Mucosa of stomach (tissue), 1 donor: ENCODE results near the gene GLRX3.
"Not testable (repeated sequence)": the region's sequence is repeated elsewhere in the genome, so short reads cannot be mapped to it uniquely, and the experiment has no call there.

Experiments
- H3K27me3 ChIP-seq: one replicate; pipeline ENCODE4 v1.7.0; 2013; ENCODE audit warnings: mild to moderate bottlenecking, low read length; ENCODE audit not compliant: control insufficient read depth, insufficient read depth
- H3K36me3 ChIP-seq: one replicate; pipeline ENCODE4 v1.7.0; 2013; ENCODE audit warnings: low read length; ENCODE audit not compliant: control insufficient read depth, insufficient read depth
- H3K4me1 ChIP-seq: one replicate; pipeline ENCODE4 v1.7.0; 2013; ENCODE audit warnings: mild to moderate bottlenecking, low read length; ENCODE audit not compliant: control insufficient read depth, insufficient read depth
- H3K4me3 ChIP-seq: one replicate; pipeline ENCODE4 v1.7.0; 2013; ENCODE audit warnings: low read length
- H3K9ac ChIP-seq: one replicate; pipeline ENCODE4 v1.7.0; 2013; ENCODE audit warnings: mild to moderate bottlenecking, low read length, moderate library complexity
- H3K9me3 ChIP-seq: one replicate; pipeline ENCODE4 v1.7.0; 2013; ENCODE audit warnings: mild to moderate bottlenecking, low read length, moderate library complexity; ENCODE audit not compliant: control insufficient read depth
- donor health status: Pancreatic carcinoma.

GLRX3 gene

GRCh38 chr10:130193033-130193432 is 56.8 kb downstream of the GLRX3 start:
- Histone ChIP-seq H3K27me3 (peaks cover 6% of the 10 kb centered on the region), H3K4me3 (no peak overlapping the region), H3K4me1 (no peaks in the 10 kb centered on the region), H3K9me3 (no peaks in the 10 kb centered on the region), H3K36me3 (no peaks in the 10 kb centered on the region), H3K9ac (no peak overlapping the region)

- no peaks in the 10 kb centered on the region for H3K36me3 ChIP-seq
- no peaks in the 10 kb centered on the region for H3K4me1 ChIP-seq
- H3K4me3 ChIP-seq, result no peak overlapping the region
- peaks cover 6% of the 10 kb centered on the region for H3K27me3 ChIP-seq
- H3K9ac ChIP-seq, result no peak overlapping the region
- H3K9me3 ChIP-seq, result no peaks in the 10 kb centered on the region
Measured at GRCh38 chr10:130193493-130194193, 57.5 kb downstream of the GLRX3 start.

- Histone ChIP-seq H3K9me3 (no peaks in the 10 kb centered on the region), H3K4me3 (no peak overlapping the region), H3K4me1 (no peaks in the 10 kb centered on the region), H3K36me3 (no peaks in the 10 kb centered on the region), H3K27me3 (peaks cover 6% of the 10 kb centered on the region), H3K9ac (no peak overlapping the region)
Measured at GRCh38 chr10:130194194-130194990, 58.2 kb downstream of the GLRX3 start.

GRCh38 chr10:130194991-130195645 is 58.9 kb downstream of the GLRX3 start:
- H3K9me3 ChIP-seq, result no peaks in the 10 kb centered on the region

GRCh38 chr10:130195746-130196294 is 59.6 kb downstream of the GLRX3 start:
- H3K36me3 ChIP-seq, result no peaks in the 10 kb centered on the region
- no peaks in the 10 kb centered on the region for H3K4me1 ChIP-seq
- peaks cover 6% of the 10 kb centered on the region for H3K27me3 ChIP-seq
- no peak overlapping the region for H3K9ac ChIP-seq
- H3K4me3 ChIP-seq, result no peak overlapping the region
- H3K9me3 ChIP-seq, result no peaks in the 10 kb centered on the region

More at GRCh38 chr10:130194991-130195645, 58.9 kb downstream of the GLRX3 start:
- no peak overlapping the region for H3K4me3 ChIP-seq
- H3K36me3 ChIP-seq, result no peaks in the 10 kb centered on the region
- H3K4me1 ChIP-seq, result no peaks in the 10 kb centered on the region
- peaks cover 6% of the 10 kb centered on the region for H3K27me3 ChIP-seq
- no peak overlapping the region for H3K9ac ChIP-seq

GRCh38 chr10:130196511-130197487 is 60.6 kb downstream of the GLRX3 start:
- Histone ChIP-seq H3K36me3 (no peaks in the 10 kb centered on the region), H3K4me1 (no peaks in the 10 kb centered on the region), H3K27me3 (peaks cover 6% of the 10 kb centered on the region), H3K9ac (no peak overlapping the region), H3K9me3 (no peaks in the 10 kb centered on the region), H3K4me3 (no peak overlapping the region)

GRCh38 chr10:130198651-130199050 is 62.5 kb downstream of the GLRX3 start:
- Histone ChIP-seq H3K4me3 (no peak overlapping the region), H3K36me3 (no peaks in the 10 kb centered on the region), H3K27me3 (peaks cover 6% of the 10 kb centered on the region), H3K9me3 (no peaks in the 10 kb centered on the region), H3K9ac (no peak overlapping the region), H3K4me1 (peaks cover 3% of the 10 kb centered on the region)

- no peaks in the 10 kb centered on the region for H3K36me3 ChIP-seq
- H3K9ac ChIP-seq, result no peak overlapping the region
- H3K27me3 ChIP-seq, result no peaks in the 10 kb centered on the region
- no peak overlapping the region for H3K4me3 ChIP-seq
- peaks cover 3% of the 10 kb centered on the region for H3K4me1 ChIP-seq
- H3K9me3 ChIP-seq, result no peaks in the 10 kb centered on the region
Measured at GRCh38 chr10:130200179-130201042, 64.2 kb downstream of the GLRX3 start.

- Histone ChIP-seq H3K9me3 (no peaks in the 10 kb centered on the region), H3K9ac (no peak overlapping the region), H3K4me1 (peaks cover 3% of the 10 kb centered on the region), H3K36me3 (no peaks in the 10 kb centered on the region), H3K27me3 (no peaks in the 10 kb centered on the region), H3K4me3 (no peak overlapping the region)
Measured at GRCh38 chr10:130201043-130201380, 64.8 kb downstream of the GLRX3 start.

GRCh38 chr10:130202150-130202549 is 66.0 kb downstream of the GLRX3 start:
- not testable (repeated sequence) for H3K4me1 ChIP-seq, H3K36me3 ChIP-seq, H3K9ac ChIP-seq, H3K4me3 ChIP-seq, H3K27me3 ChIP-seq, H3K9me3 ChIP-seq
